CD4-positive, alpha-beta T cell treated with Interferon alpha-2 for 1 hour (primary cell): ENCODE data around the gene HNRNPU.

ENCODE experiments used
- DNase-seq, 2 donors: peaks; one replicate each; pipeline ENCODE4 v3.0.0-alpha.2; 2020 to 2022

HNRNPU gene

DNA sequence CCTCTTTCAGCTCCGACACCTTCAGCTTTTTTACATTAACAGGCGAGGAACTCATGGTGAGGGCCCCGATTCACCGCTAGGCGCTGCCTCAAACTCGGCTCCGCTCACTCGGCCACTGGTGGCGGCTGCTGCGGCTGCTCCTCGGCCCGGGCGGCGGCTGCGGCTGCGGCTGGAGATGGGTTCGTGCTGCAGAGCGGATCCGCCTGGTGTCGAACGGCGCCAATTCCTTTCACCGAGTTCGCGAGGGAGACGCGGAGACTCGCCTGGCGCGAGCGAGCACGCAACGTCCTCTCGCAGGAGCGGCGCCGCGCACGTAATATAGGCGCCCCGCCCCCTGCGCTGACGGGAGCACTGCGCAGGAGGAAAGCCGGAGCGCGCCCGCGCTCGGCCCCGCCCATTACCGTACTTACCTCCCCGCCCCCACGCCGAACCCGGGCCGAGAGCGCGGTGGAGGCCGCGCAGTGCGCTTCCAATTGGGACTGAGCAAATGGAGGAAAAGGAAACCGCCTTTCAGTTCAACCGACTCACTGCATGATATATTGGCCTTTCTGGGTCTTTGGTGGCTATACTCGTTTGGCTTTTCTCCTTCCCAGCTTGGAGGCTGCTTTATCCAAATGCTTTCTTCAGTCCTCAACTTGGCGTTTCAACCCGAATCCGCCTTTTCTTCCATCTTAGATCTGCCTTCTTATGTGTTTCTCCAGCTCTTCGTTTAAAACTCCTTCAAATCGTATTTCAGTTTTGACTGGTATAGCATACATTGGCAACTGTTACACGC, at the start of gene HNRNPU:
HNRNPU (minus strand) TSS at position 291 of the 775 bp plus-strand sequence; CDS start at position 55, 236 bp downstream.
- DNase-seq = peak; percentile 96 to 97

DNA sequence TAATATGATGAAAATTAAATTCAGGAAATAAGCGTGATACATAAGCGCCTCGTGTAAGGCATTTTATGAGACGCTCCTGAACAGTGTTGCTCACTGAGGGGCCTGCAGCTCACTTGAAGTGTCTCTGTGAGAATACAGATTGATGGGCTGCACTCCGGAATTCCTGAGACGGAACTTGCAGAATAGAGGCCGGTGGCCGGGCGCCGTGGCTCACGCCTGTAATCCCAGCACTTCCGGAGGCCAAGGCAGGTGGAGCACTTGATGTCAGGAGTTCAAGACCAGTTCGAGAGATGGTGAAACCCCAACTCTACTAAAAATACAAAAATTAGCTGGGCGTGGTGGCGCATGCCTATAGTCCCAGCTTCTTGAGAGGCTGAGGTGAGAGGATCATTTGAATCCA, 49.5 kb upstream of the HNRNPU start:
- DNase-seq = no peak

GRCh38 chr1:244904119-244904518, 39.8 kb upstream of the HNRNPU start:
- DNase-seq = no peak

- DNase-seq = no peak
These were observed 37.2 kb upstream of the HNRNPU start for GRCh38 chr1:244901400-244902015.

GRCh38 chr1:244897476-244898254, 33.3 kb upstream of the HNRNPU start:
- DNase-seq = no peak

- DNase-seq = no peak
These were observed 32.2 kb upstream of the HNRNPU start for GRCh38 chr1:244896550-244896949.

DNA sequence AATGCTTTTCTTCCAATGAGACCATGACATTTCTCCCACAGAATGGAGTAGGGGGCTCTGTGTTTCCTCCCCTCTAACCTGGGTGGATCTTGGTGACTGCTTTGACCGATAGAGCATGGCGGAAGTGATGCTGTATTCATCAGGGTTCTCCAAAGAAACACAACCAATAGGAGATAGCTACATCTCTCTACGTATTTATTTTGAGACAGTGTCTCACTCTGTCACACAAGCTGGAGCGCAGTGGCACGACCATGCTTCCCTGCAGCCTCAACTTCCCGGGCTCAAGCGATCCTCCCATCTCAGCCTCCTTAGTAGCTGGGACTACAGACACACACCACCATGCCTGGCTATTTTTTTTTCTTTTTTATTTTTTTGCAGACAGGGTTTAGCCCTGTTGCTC, 29.5 kb upstream of the HNRNPU start:
- no peak for DNase-seq

DNA sequence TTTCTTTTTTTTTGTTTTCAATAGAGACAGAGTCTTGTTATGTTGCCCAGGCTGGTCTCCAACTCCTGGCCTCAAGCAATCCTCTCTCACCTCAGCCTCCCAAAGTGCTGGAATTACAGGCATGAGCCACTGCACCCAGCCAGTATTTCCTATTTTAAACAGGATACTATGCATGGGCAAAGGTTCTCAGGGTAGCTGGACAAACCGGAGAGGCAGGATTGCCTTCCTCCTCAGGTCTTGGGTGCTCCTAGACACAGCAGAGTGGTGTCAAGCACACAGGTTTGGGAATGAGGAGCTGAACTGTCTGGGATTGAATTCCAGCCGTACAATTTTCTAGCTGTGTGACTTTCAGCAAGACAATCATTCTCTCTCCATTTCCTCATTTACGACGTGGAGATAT, 22.9 kb upstream of the HNRNPU start:
- no peak for DNase-seq

DNA sequence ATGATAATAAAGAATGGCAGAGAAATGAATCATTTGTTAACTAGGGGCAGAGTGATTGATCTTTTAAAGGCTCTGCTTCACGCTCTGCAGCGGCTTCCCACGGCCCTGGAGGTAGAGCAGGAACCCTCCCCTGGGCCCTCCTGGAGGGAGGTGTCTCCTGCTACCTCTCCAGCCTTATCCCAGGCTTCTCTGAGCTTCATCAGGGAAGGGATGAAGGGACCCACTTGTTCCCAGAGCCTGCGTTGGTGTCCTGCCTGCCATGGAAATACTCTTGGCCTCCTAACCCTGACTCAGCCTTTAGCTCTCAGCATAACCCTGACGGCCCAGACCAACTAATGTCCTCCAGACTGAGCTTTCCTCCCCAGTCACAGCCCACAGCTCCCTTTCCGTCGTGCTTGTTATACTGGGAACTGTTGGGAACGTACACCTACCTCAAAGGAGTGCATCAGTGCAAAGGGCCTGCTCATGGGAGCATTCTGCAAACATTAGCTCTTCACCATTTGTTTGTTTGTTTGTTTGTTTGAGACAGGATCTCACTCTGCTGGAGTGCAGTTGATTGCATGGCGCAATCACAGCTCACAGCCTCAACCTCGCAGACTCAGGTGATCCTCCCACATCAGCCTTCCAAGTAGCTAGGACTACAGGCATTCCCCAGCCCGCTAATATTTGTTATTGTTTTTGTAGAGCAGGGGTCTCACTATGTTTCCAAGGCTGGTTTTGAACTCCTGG, 17.4 kb upstream of the HNRNPU start:
- DNase-seq = no peak

DNA sequence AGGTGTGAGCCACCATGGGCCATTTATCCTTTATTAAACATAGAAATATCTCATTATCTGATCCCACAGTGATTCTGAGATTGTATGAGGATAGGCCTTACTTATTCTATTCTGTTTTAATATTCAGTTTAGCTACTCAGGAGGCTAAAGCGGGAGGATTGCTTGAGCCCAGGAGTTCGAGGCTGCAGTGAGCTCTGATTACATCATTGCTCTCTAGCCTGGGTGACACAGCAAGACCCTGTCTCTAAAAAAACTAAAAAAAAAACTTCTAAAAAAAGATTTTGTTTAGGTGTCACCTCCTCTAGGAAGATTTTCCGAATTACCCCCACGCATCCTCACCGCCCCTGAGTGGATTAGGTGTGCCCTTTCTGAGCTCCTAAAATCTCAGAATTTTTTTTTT, 14.3 kb upstream of the HNRNPU start:
- no peak for DNase-seq

GRCh38 chr1:244876228-244876910, 12.0 kb upstream of the HNRNPU start:
- no peak for DNase-seq

DNA sequence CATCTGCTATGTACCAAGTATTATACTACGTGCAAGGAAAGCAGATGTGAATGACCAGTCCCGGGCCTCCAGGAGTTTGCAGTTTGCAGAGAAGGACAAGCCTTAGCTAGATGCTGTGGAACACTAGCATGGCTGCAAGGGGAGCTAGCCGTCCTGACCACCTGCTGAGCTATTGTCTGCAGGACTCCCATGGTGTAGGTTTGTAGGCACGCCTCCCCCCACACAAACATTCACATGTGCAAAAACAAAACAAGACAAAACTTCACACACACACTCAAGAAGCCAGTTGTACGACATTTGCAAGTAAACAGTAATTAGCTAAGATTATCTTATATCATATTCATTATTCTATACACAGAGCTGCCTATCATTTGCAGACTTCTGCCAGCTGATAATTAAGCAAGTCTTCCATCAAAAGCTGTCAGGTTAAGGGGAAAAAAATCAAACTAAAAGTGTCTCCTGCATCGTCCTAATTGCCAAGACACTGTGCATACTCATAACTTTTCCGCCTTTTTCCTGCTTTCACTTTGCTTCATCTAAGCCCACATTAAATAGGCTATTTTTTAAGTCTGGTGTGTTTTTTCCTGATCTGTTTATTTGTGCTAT, 10.7 kb upstream of the HNRNPU start:
- DNase-seq = no peak

- no peak for DNase-seq
These were observed 5.6 kb upstream of the HNRNPU start for GRCh38 chr1:244869950-244870349.

- DNase-seq = no peak
These were observed 5.1 kb upstream of the HNRNPU start for GRCh38 chr1:244869364-244869827.

DNA sequence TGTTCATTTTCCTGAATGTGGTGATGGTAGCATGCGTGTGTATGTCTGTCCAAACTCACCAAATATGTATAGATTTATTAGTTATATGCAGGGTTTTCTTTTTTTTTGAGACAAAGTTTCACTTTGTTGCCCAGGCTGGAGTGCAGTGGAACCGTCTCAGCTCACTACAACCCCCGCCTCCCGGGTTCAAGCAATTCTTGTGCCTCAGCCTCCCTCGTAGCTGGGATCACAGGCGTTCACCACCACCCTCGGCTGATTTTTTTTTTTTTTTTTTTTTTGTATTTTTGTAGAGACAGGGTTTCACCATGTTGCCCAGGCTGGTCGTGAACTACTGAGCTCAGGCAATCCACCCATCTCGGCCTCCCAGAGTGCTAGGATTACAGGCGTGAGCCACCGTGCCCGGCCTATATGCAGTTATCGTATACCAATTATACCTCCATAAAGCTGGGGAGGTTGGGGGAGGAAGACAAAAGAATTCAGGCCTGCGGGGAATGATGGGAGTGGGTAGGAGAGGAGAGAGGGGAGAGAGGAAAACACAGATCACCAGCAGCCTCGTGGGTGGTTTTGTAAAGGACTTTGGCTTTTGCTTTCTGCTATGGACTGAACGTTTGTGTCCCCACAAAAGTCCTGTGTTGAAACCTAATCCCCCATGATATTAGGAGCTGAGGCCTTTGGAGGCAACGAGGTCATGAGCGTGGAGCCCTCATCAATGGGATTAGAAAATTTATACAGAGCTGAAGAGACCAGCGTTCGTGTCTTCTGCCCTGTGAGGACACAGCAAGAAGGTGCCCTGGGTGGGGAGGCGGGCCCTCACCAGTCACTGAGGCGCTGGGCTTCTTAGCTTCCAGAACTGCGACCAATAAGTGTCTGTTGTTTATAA, 4.4 kb upstream of the HNRNPU start:
- no peak for DNase-seq

DNA sequence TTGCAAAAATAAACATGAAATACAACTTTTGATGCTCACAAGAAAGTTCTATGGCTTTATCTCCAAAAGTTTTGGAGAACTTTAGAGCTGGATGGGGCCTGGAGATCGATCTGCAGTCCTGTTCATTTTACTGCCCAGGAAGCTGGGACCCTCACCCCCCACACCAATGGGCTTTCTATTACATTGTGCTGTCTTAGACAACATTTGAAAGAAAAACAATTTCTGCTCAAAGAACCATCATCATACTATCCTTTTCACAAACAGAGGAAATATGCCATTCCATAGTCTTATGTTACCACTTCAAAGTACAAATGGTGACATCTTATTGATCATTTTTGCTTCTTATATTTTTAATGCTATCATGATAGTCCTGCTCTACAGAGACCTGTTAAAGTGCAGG, 2.0 kb upstream of the HNRNPU start:
- no peak for DNase-seq

DNA sequence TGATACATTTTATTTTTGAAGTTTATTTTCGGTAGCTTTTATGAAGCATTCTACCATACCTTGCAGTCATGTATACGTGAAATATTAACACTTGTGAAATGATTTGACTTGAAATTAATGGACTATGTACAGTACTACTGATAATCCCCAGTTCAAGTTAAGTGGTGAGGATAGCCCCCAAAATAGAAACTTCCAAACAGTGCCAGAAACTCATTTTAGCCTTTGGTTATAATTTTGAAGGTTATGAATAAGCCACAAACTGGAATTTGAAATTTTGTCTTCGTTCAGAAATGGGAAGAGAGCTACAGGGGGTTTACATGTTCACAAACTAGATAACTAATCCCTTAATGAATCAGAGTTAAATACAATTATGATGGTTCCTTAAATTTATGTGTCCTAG, 1.5 kb upstream of the HNRNPU start:
- DNase-seq = no peak

DNA sequence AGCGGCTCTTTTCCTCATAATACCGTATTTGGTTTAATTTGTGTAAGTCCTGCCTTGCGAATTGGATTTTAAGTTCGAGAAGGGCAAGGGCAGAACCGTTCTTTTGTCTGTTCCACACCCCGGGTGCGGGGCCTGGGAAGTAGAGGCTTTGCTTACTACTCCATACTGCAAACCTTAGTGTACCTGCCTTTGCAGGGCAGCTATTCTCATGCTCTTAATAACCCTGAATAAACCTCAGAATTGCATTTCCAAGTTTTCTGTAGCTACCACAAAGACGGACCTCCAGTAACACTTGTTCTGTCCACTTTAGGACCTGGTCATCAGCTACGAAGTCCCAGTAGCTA, 657 bp upstream of the HNRNPU start:
- DNase-seq = no peak

DNA sequence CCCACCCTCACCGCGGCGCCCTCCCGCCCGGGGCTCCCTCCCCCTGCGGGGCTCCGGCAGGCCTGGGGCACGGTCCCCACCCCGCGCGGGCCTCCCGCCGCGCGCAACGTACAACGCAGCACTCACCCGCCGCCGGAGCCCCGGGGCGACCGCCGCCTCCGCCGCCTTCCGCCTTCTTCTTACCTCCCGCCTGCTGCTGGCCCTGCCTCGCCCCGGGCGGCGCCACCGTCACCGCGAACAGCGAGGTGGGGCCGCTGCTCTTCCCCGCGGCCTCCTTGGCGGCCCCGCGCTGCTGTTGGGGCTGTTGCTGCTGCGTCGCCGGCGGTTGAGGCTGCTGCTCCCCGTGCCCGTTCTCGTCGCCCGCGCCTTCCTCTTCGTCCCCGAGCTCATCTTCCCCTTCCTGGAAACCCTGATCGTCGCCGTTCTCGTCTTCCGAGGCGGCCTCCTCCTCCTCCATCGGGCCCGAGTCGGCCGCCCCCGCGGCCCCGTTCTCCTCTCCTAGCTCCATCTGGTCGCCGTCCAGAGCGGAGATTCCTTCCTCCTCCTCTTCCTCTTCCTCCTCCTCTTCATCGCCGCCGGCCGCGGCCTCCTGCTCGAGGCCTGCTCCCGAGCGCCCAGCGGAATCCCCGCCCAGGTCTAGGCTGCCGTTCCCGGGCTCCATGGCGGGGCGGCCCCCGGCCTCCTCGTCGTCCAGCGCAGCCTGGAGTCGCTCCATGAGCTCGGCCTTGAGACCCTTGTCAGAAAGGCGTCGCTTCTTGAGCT, 671 bp downstream of the HNRNPU start:
- DNase-seq = no peak
